GM18870 (cell line): Measurements from ENCODE around the gene TRABD2B.

Experiments
- ATAC-seq: cut with Tn5 transposase; IDR thresholded peaks from one replicate; pipeline ENCODE4 v1.9.1; 2021; ENCODE audit warnings: moderate library complexity; ENCODE audit not compliant: unreplicated experiment

TRABD2B gene

DNA sequence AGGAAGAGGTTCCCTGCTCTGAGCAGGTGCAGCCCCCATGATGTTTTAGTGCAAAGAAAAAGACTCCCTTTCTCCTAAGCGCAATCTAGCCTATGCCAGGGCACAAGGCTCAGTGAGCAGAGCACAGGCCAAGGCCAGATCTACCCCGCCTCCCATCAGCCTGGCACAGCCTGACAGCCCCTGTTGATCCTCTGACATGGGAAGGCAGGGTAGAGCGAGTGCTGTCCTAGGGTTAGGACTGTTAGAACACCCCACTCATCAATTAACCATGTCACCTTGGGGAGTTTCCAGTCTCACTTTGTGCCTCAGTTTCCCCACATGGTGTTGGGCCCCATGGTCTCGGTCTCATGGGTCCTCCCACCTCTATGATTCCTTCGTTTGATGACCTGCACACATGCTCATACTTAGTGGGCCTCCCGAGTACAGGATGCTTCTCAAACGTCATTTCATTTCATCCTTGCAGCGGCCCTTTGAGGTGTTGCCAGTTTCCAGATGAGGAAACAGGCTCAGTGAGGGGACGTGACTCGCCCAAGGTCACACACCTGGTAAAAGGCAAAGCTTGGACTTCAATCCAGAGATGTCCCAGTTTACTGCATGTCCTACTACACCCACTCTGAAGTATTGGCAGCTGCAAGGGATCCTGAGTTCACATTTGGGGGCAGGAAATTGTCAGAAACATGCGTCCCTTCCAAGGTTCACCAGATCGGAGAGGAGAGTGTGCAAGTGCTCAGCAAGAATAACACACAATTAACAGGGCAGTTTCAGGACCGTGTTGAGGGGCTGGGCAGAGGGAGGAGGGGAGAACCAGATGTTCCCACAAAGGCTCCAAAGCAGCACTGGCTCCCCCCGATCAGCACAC lies 213.3 kb downstream of the TRABD2B start:
- no peak for ATAC-seq

DNA sequence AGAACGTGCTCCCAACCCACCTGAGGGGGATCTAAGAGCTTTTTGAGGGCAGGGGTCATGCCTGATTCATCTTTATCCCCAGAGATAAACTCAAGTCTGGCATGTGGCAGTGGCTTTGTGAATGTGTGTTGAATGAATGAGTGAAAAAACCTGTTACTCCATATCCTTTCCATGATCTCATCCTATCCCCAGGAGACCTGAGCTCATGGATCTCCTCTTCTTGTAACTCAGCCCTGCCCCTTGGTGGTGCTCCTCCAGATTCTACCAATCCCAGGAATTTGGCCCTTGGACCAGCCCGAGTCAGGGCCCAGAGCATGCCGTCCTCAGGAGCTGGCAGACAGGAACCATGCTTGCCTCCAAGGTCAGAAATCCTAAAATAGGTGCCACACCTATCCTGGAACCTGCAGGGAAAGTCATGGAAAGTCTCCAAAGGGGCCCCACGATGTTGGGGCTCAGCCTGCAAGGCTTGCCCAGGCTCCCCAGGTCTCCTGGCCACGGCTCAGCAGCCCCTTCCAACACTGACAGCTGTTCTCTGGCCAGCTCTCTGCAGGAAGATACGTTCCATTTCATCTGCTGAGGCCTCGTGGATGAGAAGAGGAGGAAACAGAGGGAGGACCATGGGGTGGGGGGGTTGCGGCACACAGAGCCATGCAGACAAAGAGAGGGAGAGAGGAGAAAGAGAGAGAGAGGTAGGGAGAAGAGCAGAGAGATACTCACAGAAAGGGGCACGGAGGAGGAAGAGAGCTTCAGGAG lies 214.6 kb downstream of the TRABD2B start:
- no peak for ATAC-seq

GRCh38 chr1:47781171-47781959 lies 215.8 kb downstream of the TRABD2B start:
- no peak for ATAC-seq

DNA sequence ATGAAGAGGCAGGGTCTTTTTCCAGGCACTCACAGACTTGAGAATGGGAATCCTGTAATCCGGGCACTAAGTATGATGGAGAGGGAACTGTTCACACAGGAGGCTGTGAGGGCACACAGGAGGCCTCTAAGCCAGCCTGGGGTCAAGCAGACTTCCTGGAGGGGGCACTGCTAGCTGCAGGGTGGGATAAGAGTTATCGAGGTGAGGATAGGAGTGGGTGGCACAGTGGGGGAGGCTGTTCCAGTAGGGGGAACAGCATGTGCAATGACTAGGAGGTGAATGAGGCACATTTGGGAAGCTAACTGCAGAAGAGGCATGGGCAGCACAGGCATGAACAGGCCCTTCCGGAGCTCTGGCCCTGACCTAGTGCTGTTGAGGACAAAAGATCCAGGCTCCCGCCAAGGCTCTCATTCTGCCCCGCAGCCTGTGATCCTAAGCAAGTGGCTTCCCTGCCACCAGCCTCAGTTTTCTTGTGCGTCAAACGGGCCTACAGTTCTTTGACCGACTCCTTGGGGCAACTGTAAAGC lies 216.7 kb downstream of the TRABD2B start:
- ATAC-seq, result no peak

DNA sequence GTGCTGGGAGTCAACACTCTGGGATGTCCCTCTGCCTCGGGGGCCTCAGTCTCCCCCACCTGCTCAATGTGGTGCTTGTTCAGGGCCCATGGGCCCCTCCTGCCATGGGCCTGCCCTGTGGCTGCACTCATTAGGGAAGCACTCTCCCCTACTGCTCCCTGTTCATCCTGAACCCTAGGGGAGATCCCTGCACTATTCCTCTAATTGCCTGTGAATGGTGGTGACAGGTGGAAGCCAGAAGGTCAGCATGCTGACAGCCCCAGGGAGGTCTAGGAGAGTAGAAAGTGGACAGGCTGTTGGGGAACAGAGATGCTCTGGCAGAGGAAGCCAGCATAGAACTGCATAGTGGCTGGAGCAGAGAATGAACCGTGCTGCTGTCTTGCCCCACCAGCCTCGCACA lies 217.6 kb downstream of the TRABD2B start:
- ATAC-seq, result no peak

GRCh38 chr1:47778280-47778679 lies 218.9 kb downstream of the TRABD2B start:
- no peak for ATAC-seq

GRCh38 chr1:47777322-47777721 lies 219.9 kb downstream of the TRABD2B start:
- ATAC-seq, result no peak

DNA sequence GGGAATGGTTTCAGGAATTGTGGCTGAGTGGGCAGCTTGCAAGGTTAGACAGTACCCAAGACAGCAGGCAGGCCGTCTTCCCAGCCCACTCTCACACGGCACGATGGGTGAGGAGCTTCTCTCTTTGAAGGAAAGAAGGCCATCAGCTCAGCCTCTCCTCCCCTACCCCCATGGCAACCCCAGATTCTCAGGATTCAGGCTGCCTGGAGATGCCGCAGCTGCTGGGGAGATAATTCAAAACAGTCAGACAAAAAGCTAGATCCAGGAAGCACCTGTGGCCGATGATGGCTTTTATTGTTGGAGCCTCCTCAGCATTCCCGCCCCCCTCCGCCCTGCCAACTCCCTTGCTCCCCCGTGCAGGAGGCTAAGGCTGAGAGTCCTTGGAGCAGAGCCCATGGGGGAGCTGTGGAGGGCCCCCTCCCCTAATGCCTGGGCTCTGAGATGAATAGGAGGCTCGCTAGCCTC lies 220.5 kb downstream of the TRABD2B start:
- ATAC-seq, result no peak

DNA sequence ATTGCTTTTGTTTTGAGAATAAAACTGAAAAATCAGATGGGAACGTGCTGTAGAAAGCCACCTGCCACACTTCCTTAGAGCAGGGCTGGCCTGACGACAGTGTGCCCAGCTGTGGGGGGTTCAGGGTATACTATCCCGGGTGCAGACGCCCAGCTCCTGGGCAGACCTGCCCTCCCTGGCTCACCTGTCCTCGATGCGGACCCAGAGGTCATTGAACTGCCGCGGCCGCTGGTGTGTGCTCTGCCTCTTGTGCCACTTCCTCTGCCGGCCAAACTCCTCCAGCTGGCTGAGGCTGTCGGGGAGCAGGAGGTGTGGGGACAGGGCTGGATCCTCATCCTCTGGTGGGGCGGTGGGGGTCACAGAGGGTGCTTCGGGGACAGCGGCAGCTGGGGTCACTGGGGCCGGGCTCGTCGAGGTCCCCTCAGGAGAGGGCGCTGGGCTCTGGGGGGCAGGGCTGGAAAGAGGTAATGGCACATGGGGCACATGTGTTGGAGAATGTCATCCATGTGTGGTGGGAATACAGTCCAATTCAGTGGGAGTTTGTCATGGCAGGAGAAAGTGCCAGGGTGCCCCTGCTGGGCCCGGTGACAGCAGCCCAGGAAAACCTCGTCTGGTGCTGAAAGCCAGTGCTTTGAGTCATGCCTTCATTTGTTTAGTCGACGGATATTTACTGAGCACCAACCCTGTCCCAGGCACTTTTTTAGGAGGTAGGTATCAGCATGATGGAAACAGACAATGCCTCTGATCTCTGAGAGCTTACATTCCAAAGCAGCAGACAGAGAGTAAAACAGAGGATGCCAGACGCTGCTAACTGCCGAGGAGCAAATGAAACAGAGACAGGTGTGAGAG lies 222.0 kb downstream of the TRABD2B start:
- ATAC-seq, result no peak

DNA sequence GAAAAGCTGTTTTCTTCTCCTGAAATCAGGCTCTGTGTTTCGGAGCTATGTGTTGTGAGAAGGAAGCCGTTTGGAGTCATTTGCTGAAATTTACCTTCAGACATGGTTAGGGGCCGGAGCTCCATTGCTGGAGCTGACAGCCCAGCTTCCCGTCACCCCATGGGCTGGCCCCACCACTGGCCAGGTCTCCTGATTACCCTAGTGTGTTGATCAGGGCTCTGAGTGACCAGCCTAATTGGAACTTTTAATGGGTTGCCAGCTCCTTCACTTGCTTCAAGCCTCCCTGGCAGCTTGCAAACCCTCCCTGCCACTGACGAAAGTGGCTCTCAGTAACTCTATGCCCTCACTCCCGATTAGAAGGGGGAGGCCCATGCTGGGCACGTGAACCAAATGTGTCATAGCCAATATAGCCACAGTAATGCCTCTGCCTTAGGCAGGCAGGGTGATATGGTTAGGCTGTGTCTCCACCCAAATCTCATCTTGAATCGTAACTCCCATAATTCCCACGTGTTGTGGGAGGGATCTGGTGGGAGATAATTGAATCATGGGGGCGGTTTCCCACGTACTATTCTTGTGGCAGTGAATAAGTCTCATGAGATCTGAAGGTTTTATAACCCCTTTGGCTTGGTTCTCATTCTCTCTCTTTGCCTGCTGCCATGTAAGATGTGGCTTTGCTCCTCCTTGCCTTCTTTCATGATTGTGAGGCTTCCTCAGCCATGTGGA lies 224.1 kb downstream of the TRABD2B start:
- no peak for ATAC-seq

DNA sequence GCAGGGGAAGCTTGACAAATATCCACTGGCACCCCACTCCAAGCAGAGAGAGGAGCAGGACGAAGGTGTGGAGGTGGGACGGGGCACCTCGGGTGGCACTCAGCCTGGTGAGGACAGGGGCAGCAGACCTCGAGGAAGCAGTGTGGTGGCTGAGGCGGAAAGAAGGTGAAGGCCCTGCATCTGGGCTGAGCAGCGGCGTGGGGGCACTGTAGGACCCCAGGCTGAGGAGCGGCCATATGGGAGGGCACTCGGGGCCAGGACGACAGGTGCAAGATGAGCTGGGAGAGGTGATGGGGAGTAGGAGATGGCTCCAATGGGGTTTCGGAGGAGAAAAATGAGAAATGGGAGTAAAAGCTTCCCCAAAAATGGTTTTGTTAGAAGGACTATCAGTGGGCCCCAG lies 224.9 kb downstream of the TRABD2B start:
- ATAC-seq, result no peak

- ATAC-seq, result no peak
These were observed 225.4 kb downstream of the TRABD2B start for GRCh38 chr1:47771751-47772150.

DNA sequence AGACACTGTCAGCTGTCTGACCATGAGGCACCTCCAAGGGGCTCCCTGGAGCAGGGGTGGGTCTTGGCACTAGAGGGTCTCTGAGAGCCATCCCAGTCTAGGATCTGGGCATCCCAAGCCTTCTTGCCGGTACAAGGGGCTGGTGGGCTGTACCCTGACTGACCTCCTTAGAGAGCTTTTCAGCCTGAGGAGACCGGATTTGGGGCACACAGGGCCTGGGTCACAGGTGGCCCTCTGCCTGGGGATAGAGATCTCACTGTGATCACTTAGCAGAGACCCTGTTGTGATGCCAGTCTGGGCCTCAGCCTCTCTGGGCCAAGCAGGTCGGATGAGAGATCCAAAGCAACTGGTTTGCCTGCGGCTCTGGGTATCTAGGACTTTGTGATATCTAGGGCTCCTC lies 227.2 kb downstream of the TRABD2B start:
- no peak for ATAC-seq

- no peak for ATAC-seq
These were observed 227.9 kb downstream of the TRABD2B start for GRCh38 chr1:47769295-47769694.

DNA sequence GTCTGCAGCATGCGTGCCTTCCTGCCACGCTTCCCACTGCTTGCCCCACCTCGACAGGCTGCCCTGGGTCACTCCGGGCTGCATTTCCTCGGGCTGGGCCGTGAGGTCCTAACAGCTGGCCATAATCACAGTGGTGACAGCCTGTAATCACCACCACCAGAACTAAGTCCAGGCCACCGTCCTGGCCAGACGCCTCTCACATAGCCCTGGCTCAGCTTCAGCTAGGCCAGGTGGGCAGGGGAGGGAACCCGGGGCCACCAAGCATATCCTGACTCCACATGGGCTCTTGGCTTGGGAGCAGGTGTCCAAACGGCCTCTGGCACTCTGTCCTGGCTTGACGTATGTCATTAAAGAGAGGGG lies 229.5 kb downstream of the TRABD2B start:
- no peak for ATAC-seq

DNA sequence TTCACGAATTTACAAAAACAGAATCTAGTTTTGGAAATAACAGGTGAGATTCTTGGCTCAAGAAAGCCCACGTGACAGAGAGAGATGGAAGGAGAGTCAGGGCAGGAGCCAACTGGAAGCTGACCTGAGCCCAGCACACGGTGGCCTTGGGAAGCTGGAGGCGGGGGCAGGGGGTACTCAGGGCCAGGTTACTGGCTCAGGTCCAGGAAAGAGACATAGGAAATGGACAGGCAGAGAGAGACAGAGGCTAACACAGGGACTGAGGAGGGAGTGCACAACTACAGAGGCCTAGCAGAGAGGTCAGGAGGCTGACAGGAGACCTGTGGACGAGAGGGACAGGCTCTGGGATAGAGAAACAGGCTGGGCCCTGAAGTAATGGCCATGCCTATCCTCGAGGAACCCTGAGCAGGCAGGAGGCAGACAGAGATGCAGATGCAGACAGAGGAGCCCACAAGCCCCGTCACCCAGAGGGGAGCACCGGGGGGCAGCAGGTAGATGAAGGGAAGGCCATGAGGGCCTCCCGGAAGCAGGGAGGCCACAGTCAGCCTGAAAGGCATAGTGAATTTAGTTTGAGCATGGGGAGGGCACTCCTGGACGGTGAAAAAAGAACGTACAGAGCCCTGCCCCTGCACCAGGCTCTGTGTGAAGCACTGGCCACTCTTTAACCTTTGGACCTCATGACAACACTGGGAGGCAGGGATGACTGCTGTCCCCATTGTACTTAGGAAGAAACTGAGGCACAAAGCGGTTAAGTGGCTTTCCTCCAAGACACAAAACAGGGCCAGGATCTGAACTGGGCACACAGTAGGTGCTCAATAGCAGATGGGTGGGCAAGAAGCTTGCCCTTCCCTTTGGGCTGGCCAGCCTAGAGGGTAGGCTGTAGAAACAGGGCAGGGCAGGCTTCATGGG lies 230.1 kb downstream of the TRABD2B start:
- no peak for ATAC-seq

- ATAC-seq, result no peak
These were observed 231.3 kb downstream of the TRABD2B start for GRCh38 chr1:47765742-47766485.

- no peak for ATAC-seq
These were observed 231.9 kb downstream of the TRABD2B start for GRCh38 chr1:47765236-47765635.
